Mesangial cell (primary cell): ENCODE data around the gene SLC35D3. TPM values are rescaled to one million over a fixed set of nuclear protein-coding genes. Genes with fewer than 3 reads are reported as not detected.

Experiments used
- total RNA-seq: library from RNA; depleted of rRNA; stranded (reverse); fragments of >200 nt; gene quantifications from 2 replicates; pipeline ENCODE4 v1.2.3, GENCODE V29; 2015

The SLC35D3 gene, protein sequence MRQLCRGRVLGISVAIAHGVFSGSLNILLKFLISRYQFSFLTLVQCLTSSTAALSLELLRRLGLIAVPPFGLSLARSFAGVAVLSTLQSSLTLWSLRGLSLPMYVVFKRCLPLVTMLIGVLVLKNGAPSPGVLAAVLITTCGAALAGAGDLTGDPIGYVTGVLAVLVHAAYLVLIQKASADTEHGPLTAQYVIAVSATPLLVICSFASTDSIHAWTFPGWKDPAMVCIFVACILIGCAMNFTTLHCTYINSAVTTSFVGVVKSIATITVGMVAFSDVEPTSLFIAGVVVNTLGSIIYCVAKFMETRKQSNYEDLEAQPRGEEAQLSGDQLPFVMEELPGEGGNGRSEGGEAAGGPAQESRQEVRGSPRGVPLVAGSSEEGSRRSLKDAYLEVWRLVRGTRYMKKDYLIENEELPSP
- not detected in 2 replicates for total RNA-seq

DNA sequence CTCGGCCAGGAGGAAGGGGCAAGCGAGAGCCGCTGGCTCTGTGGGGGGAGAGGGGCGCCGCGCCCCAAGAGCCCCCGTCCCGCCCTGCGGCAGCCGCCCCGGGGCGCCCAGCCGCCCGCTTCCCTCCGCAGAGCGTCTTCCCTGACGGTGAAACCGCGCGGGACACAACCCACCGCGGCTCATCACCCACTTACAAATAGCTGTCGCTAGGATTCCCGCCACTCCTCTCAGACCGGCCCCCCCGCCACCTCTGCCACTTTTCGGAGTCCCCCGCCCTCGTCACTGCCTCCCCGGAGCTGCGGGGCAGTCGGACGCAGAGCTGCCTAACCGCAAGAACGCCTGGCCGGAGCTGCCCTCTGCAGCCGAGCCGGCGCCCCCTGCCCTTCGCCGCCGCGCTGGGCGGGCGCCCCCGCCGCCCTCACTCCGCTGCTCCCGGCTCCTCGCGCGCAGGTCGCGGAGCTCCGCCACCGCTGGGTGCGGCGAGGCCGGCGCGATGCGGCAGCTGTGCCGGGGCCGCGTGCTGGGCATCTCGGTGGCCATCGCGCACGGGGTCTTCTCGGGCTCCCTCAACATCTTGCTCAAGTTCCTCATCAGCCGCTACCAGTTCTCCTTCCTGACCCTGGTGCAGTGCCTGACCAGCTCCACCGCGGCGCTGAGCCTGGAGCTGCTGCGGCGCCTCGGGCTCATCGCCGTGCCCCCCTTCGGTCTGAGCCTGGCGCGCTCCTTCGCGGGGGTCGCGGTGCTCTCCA is at the start of gene SLC35D3:
Gene SLC35D3 (plus strand): TSS at position 366 of the 749 bp plus-strand sequence. CDS start 128 bp downstream, at position 494.

Other genes with a start within 250 kb of the SLC35D3 start
- 9.4 and 9.5 TPM in 2 replicates for gene MAP3K5, start 129.8 kb upstream of the SLC35D3 start, total RNA-seq
- 7.5 and 10.1 TPM in 2 replicates for gene PEX7, start 99.7 kb upstream of the SLC35D3 start, total RNA-seq
- gene IL20RA, start 122.7 kb downstream of the SLC35D3 start, total RNA-seq, result 1.1 and 1.8 TPM in 2 replicates